ENCODE data around the gene ATXN7L3B. TPM values are rescaled to one million over a fixed set of nuclear protein-coding genes. Genes with fewer than 3 reads are reported as not detected.

The ATXN7L3B gene
- total RNA-seq, 4 donors from 2014 or later, result 12.8 to 17.2 (median 15.1) TPM

GRCh38 chr12:74547249-74547648, 9.6 kb downstream of the ATXN7L3B start:
- H3K36me3 ChIP-seq, result peaks cover 0 to 8% (median 0%) of the 10 kb centered on the region in 3 donors
- peaks cover 0 to 2% (median 0%) of the 10 kb centered on the region in 3 donors for H3K4me1 ChIP-seq
- intact Hi-C loops (cut with DNase I), result no loop called here
- no peaks in the 10 kb centered on the region for H3K9me3 ChIP-seq
- WGBS, 2 donors, result 70 to 72% methylated on average over 2 of the region's 2 CpGs
- H3K27ac ChIP-seq, result no peak overlapping the region
- TF ChIP-seq POLR2A (IDR thresholded peaks at IDR 0.05) (no peak), CTCF (IDR thresholded peaks at IDR 0.05) (no peak)
- DNase-seq, result no peak
- no peaks in the 10 kb centered on the region for H3K27me3 ChIP-seq
- H3K4me3 ChIP-seq, result no peak overlapping the region

GRCh38 chr12:74551291-74551690, 13.7 kb downstream of the ATXN7L3B start:
- no peak overlapping the region for H3K4me3 ChIP-seq
- no peaks in the 10 kb centered on the region for H3K4me1 ChIP-seq
- intact Hi-C loops (cut with DNase I), result no loop called here
- no peaks in the 10 kb centered on the region for H3K27me3 ChIP-seq
- WGBS, 2 donors, result 86 to 95% methylated on average over 3 of the region's 3 CpGs
- TF ChIP-seq CTCF (IDR thresholded peaks at IDR 0.05), result no peak
- no peak for TF ChIP-seq POLR2A (IDR thresholded peaks at IDR 0.05)
- peaks cover 0 to 8% (median 0%) of the 10 kb centered on the region in 3 donors for H3K36me3 ChIP-seq
- no peak overlapping the region for H3K27ac ChIP-seq
- H3K9me3 ChIP-seq, result no peaks in the 10 kb centered on the region
- no peak for DNase-seq

DNA sequence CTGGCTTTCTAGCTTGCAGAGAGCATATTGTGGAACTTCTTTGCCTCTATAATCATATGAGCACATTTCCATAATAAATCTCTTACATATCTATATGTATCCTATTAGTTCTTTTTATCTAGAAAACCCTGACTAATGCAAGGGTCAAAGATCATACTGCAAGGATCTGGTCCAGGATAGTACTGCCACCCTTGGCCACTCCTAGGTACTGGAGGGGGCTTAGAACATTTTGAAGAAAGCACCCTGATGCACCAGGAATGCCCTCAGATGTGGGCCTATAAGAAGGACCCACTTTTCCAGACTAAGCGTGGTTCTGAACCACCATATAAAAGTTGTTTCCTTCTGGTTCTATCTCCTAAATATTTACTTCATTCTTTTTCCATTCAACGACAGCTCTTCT, 14.6 kb downstream of the ATXN7L3B start:
- Histone ChIP-seq H3K27ac (no peak overlapping the region), H3K27me3 (no peaks in the 10 kb centered on the region), H3K4me1 (no peaks in the 10 kb centered on the region), H3K36me3 (peaks cover 0 to under 1% (median 0%) of the 10 kb centered on the region in 3 donors), H3K9me3 (no peaks in the 10 kb centered on the region), H3K4me3 (no peak overlapping the region)
- intact Hi-C loops (cut with DNase I), result no loop called here
- WGBS, 2 donors, result 71 to 84% methylated on average over 2 of the region's 2 CpGs
- TF ChIP-seq CTCF (IDR thresholded peaks at IDR 0.05) (no peak), POLR2A (IDR thresholded peaks at IDR 0.05) (no peak)
- no peak for DNase-seq

DNA sequence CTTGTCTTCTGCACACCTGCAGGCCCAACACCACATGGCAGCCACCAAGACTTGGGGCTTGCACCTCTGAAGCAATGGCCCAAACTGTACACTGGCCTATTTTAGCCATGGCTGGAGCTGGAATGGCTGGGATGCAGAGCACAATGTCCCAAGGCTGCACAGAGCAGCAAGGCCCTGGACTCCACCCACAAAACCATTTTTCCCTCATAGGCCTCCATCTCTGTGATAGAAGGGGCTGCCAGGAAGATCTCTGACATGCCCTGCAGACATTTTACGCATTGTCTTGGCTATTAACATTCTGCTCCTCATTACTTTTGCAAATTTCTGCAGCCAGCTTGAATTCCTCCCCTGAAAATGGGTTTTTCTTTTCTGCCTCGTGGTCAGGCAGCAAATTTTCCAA, 22.1 kb downstream of the ATXN7L3B start:
- Histone ChIP-seq H3K36me3 (no peaks in the 10 kb centered on the region), H3K4me1 (no peaks in the 10 kb centered on the region), H3K9me3 (no peaks in the 10 kb centered on the region), H3K27ac (no peak overlapping the region), H3K27me3 (no peaks in the 10 kb centered on the region), H3K4me3 (no peak overlapping the region)
- WGBS, 2 donors, result 50 to 52% methylated on average over 2 of the region's 2 CpGs
- DNase-seq, result no peak
- no peak for TF ChIP-seq POLR2A (IDR thresholded peaks at IDR 0.05)
- TF ChIP-seq CTCF (IDR thresholded peaks at IDR 0.05), result no peak
- intact Hi-C loops (cut with DNase I), result no loop called here

- no peaks in the 10 kb centered on the region for H3K27me3 ChIP-seq
- no peak overlapping the region for H3K4me3 ChIP-seq
- intact Hi-C loops (cut with DNase I), result no loop called here
- no peaks in the 10 kb centered on the region for H3K4me1 ChIP-seq
- no peaks in the 10 kb centered on the region for H3K9me3 ChIP-seq
- H3K36me3 ChIP-seq, result no peaks in the 10 kb centered on the region
- TF ChIP-seq CTCF (IDR thresholded peaks at IDR 0.05) (no peak), POLR2A (IDR thresholded peaks at IDR 0.05) (no peak)
- H3K27ac ChIP-seq, result no peak overlapping the region
- no peak for DNase-seq
Measured at GRCh38 chr12:74563927-74564326, 26.3 kb downstream of the ATXN7L3B start.

All from esophagus squamous epithelium (tissue), 5 donors.